CD14-positive monocyte (primary cell): ENCODE results near the gene DLD. TPM values are rescaled to one million over a fixed set of nuclear protein-coding genes. Genes with fewer than 3 reads are reported as not detected.

Experiments used
- DNase-seq, 3 donors: peaks; one replicate each; pipeline ENCODE4 v3.0.0-alpha.2; 2011 to 2022
- H2AFZ ChIP-seq: 2 replicates; pipeline ENCODE4 v1.6.0; 2012; ENCODE audit warnings: mild to moderate bottlenecking, low read depth, low read length, inconsistent platforms; ENCODE audit not compliant: insufficient read depth, poor library complexity, severe bottlenecking
- H3K27ac ChIP-seq, 2 donors: 1 replicate in 1 of 2; 2 replicates in 1 of 2; pipeline ENCODE4 v1.5.1; 2012 to 2013; ENCODE audit warnings: low read length in 2 of 2, control low read depth in 1 of 2, inconsistent platforms in 1 of 2, low read depth in 1 of 2, mild to moderate bottlenecking in 1 of 2
- H3K27me3 ChIP-seq, 2 donors: one replicate each; pipeline versions ENCODE4 v1.6.0 to v1.6.1; 2011 to 2013; ENCODE audit warnings: low read length in 2 of 2; ENCODE audit not compliant: control insufficient read depth in 2 of 2, insufficient read depth in 2 of 2
- H3K36me3 ChIP-seq, 2 donors: replicated peaks in 1 of 2; 1 replicate in 1 of 2; 2 replicates in 1 of 2; pipeline versions ENCODE4 v1.5.1 to v1.6.1; 2012 to 2013; ENCODE audit warnings: low read length in 2 of 2, control low read depth in 1 of 2, inconsistent platforms in 1 of 2, mild to moderate bottlenecking in 1 of 2; ENCODE audit not compliant: insufficient read depth in 2 of 2, control insufficient read depth in 1 of 2
- H3K4me1 ChIP-seq, 2 donors: 1 replicate in 1 of 2; 2 replicates in 1 of 2; pipeline versions ENCODE4 v1.5.1 to v1.6.1; 2012 to 2013; ENCODE audit warnings: low read length in 2 of 2, control low read depth in 1 of 2, inconsistent platforms in 1 of 2, mild to moderate bottlenecking in 1 of 2, moderate library complexity in 1 of 2; ENCODE audit not compliant: insufficient read depth in 2 of 2, control insufficient read depth in 1 of 2
- H3K4me2 ChIP-seq: replicated peaks from 2 replicates; pipeline ENCODE3; 2012; ENCODE audit warnings: low read length, moderate library complexity, mild to moderate bottlenecking; ENCODE audit not compliant: poor library complexity, severe bottlenecking; ENCODE audit errors: extremely low read depth
- H3K4me3 ChIP-seq, 3 experiments: fragments of 200-600 bp in 1 of 3; sonication (generic) in 1 of 3; replicated peaks in 1 of 3; 1 replicate in 2 of 3; 2 replicates in 1 of 3; pipeline ENCODE4 v1.5.1; 2011 to 2013; ENCODE audit warnings: low read length in 3 of 3, mild to moderate bottlenecking in 3 of 3, control low read depth in 2 of 3, low read depth in 2 of 3, inconsistent platforms in 1 of 3, moderate library complexity in 1 of 3
- H3K79me2 ChIP-seq: 2 replicates; pipeline ENCODE4 v1.6.0; 2012; ENCODE audit warnings: mild to moderate bottlenecking, control low read depth, inconsistent platforms, low read length, moderate library complexity; ENCODE audit not compliant: insufficient read depth
- H3K9ac ChIP-seq: 2 replicates; pipeline ENCODE4 v1.6.0; 2017; ENCODE audit warnings: low read length, mild to moderate bottlenecking; ENCODE audit not compliant: insufficient read depth, poor library complexity, severe bottlenecking
- H3K9me3 ChIP-seq, 2 donors: replicated peaks in 1 of 2; 1 replicate in 1 of 2; 2 replicates in 1 of 2; pipeline versions ENCODE4 v1.5.1 to v1.6.1; 2012 to 2013; ENCODE audit warnings: low read length in 2 of 2, control low read depth in 1 of 2; ENCODE audit not compliant: control insufficient read depth in 1 of 2, insufficient read depth in 1 of 2
- H4K20me1 ChIP-seq: 2 replicates; pipeline ENCODE4 v1.6.0; 2012; ENCODE audit warnings: mild to moderate bottlenecking, low read length, control low read depth, moderate library complexity; ENCODE audit not compliant: insufficient read depth
- H3K27ac Mint-ChIP-seq, 7 donors: one replicate each; pipeline ENCODE4 v1.8.0; 2020; ENCODE audit warnings: mild to moderate bottlenecking in 7 of 7, mixed read lengths in 7 of 7, moderate library complexity in 6 of 7, inconsistent platforms in 2 of 7
- H3K27me3 Mint-ChIP-seq, 3 donors: one replicate each; pipeline ENCODE4 v1.8.0; 2021 to 2022; ENCODE audit warnings: low read depth in 3 of 3, mild to moderate bottlenecking in 3 of 3, mixed read lengths in 3 of 3, moderate library complexity in 3 of 3, inconsistent platforms in 1 of 3
- H3K36me3 Mint-ChIP-seq, 2 donors: one replicate each; pipeline ENCODE4 v1.8.0; 2020; ENCODE audit warnings: mixed read lengths in 2 of 2, inconsistent platforms in 1 of 2, mild to moderate bottlenecking in 1 of 2
- H3K4me1 Mint-ChIP-seq: one replicate; pipeline ENCODE4 v1.8.0; 2020; ENCODE audit warnings: mild to moderate bottlenecking, mixed read lengths
- H3K4me3 Mint-ChIP-seq, 2 donors: one replicate each; pipeline ENCODE4 v1.8.0; 2020; ENCODE audit warnings: mild to moderate bottlenecking in 2 of 2, mixed read lengths in 2 of 2, moderate library complexity in 1 of 2
- H3K9me3 Mint-ChIP-seq, 7 donors: one replicate each; pipeline ENCODE4 v1.8.0; 2020 to 2022; ENCODE audit warnings: mixed read lengths in 7 of 7, mild to moderate bottlenecking in 6 of 7, moderate library complexity in 6 of 7, inconsistent platforms in 2 of 7
- CTCF ChIP-seq: fragments of 200-600 bp; IDR thresholded peaks from one replicate; pipeline ENCODE4 v1.8.0; 2022; ENCODE audit warnings: antibody characterized with exemption, mild to moderate bottlenecking
- WGBS: methylation state at CpG from one replicate; pipeline ENCODE4 v1.1.5; 2013; ENCODE audit warnings: missing lambda C conversion rate; ENCODE audit not compliant: insufficient coverage; 5-methylcytosine and 5-hydroxymethylcytosine counted together
- intact Hi-C, 2 donors: fragments of 100-400 bp; cut with micrococcal nuclease; formaldehyde crosslinking; loops; one replicate each; pipeline versions ENCODE4 v1.15.0 to v1.15.1; 2023
- polyA minus RNA-seq: library from RNA; depleted of rRNA, polyadenylated mRNA; stranded (reverse); fragments of >200 nt; gene quantifications from 2 replicates; pipeline ENCODE4 v1.2.3, GENCODE V29; 2012
- polyA plus RNA-seq, 3 donors: library from polyadenylated mRNA; depleted of rRNA in 1 of 3; unstranded in 2 of 3; stranded (reverse) in 1 of 3; fragments of 300-500 nt in 2 of 3; fragments of >200 nt in 1 of 3; fragmentation: Illumina TruSeq in 2 of 3; gene quantifications; 1 replicate in 2 of 3; 2 replicates in 1 of 3; pipeline ENCODE4 v1.2.3, GENCODE V29; 2012 to 2021
- total RNA-seq, 12 experiments: library from RNA in 1 of 12; stranded (reverse) in 1 of 12; fragments of 120-200 nt in 1 of 12; gene quantifications; one replicate each; pipeline ENCODE4 v1.2.4 and lab custom pipeline; 2013 to 2026; ENCODE audit warnings: mixed read lengths in 6 of 12, inconsistent platforms in 1 of 12

Gene DLD
- 37.8 TPM for total RNA-seq (2013)
- polyA plus RNA-seq (10 to 100 TPM; 54.5 to 73.6 (median 70.1) TPM), polyA minus RNA-seq (13.2 and 19.8 TPM in 2 replicates), total RNA-seq (lab: John Stamatoyannopoulos, UW) (42.3 to 99.1 (median 55.0) reads per million in 11 experiments)

GRCh38 chr7:107890962-107891635 lies at the start of gene DLD:
Gene DLD, plus strand, starts transcription at chr7:107891183. Its CDS starts 68 bp downstream, at chr7:107891251.
- H3K27me3 Mint-ChIP-seq: peaks cover 0 to 3% (median 0%) of the 10 kb centered on the region in 3 donors
- no peak for TF ChIP-seq CTCF
- H3K27ac ChIP-seq: peak within 1 kb of the TSS; percentile 86 to 95
- peaks cover 33% of the 10 kb centered on the region for H3K4me1 Mint-ChIP-seq
- H3K4me2 ChIP-seq: peak within 1 kb of the TSS; percentile 88
- H3K27me3 ChIP-seq: no peaks in the 10 kb centered on the region
- H3K9me3 ChIP-seq: peaks cover 0 to 2% of the 10 kb centered on the region in 2 donors
- peak within 1 kb of the TSS; percentile 94 to 97 for H3K4me3 Mint-ChIP-seq
- H3K4me1 ChIP-seq: peaks cover 27 to 34% of the 10 kb centered on the region in 2 donors
- WGBS: under 1% methylated on average over 52 of the region's 55 CpGs
- peak within 1 kb of the TSS; percentile 99 to 100 (median 100) for H3K27ac Mint-ChIP-seq
- H3K36me3 Mint-ChIP-seq: peaks cover 28 to 32% of the 10 kb centered on the region in 2 donors
- H3K36me3 ChIP-seq: peaks cover 24 to 33% of the 10 kb centered on the region in 2 donors
- peaks cover 28% of the 10 kb centered on the region for H4K20me1 ChIP-seq
- intact Hi-C loops: loop anchor here (5.0 to 10.0 kb wide), 3 partner anchors 149 to 726 kb away; partner anchors contain the start of genes CBLL1 (in 1 of the 2), COG5 (in 1 of the 2), DUS4L (in 1 of the 2) and HBP1 (in 1 of the 2)
- H3K9me3 Mint-ChIP-seq: peaks cover 3 to 13% (median 7%) of the 10 kb centered on the region in 7 donors
- DNase-seq: peak; percentile 87 to 91 (median 91)
- H3K4me3 ChIP-seq: peak within 1 kb of the TSS; percentile 43 to 80 (median 54)
- peak within 1 kb of the TSS; percentile 88 for H2AFZ ChIP-seq
- peak within 1 kb of the TSS; percentile 96 for H3K9ac ChIP-seq
- H3K79me2 ChIP-seq: peaks cover 48% of the 10 kb centered on the region

DNA sequence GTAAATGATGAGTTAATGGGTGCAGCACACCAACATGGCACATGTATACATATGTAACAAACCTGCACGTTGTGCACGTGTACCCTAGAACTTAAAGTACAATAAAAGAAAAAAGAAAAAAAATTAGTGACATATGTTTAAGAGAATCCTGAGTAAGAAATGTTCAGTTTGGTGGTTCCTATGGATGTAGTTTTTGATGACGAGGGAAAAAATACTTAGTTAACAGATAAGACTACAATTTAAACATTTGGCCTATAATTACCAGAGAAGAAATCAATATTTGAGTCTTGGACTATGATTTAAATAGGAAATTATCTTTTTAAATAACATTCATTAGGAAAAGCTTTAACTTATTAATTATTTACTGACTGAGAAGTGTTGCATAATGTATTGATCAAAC lies 48.8 kb upstream of the DLD start:
- TF ChIP-seq CTCF: no peak
- Mint-ChIP-seq H3K4me1 (peaks cover 2% of the 10 kb centered on the region), H3K27ac (no peak overlapping the region), H3K36me3 (no peaks in the 10 kb centered on the region), H3K27me3 (peaks cover 0 to 7% (median 0%) of the 10 kb centered on the region in 3 donors), H3K9me3 (peaks cover 0 to 5% (median 3%) of the 10 kb centered on the region in 7 donors), H3K4me3 (no peak overlapping the region)
- no peak for DNase-seq
- H3K4me3 ChIP-seq: no peak overlapping the region
- no peaks in the 10 kb centered on the region for H3K4me1 ChIP-seq
- H3K27me3 ChIP-seq: no peaks in the 10 kb centered on the region
- no peak overlapping the region for H3K27ac ChIP-seq
- no peaks in the 10 kb centered on the region for H4K20me1 ChIP-seq
- no peaks in the 10 kb centered on the region for H3K9me3 ChIP-seq
- H3K36me3 ChIP-seq: no peaks in the 10 kb centered on the region
- WGBS: no CpG with 5 or more reads among the region's 3 CpGs
- no peak overlapping the region for H3K9ac ChIP-seq
- no peak overlapping the region for H3K4me2 ChIP-seq
- no peaks in the 10 kb centered on the region for H3K79me2 ChIP-seq
- H2AFZ ChIP-seq: no peak overlapping the region
- intact Hi-C loops: no loop called here
